KBM-7 (cell line): ENCODE results near the gene IL31.

Experiments used
- DNase-seq: peaks from one replicate; pipeline ENCODE4 v3.0.0-alpha.2; 2015
- in situ Hi-C: fragments of 300-500 bp; cut with MboI; formaldehyde crosslinking; loops from 2 replicates; pipeline ENCODE4 v1.14.3; 2020; ENCODE audit warnings: low sequenced_read_pairs, low pct_unique_long_range_greater_than_20kb, mixed read lengths

Gene IL31

DNA sequence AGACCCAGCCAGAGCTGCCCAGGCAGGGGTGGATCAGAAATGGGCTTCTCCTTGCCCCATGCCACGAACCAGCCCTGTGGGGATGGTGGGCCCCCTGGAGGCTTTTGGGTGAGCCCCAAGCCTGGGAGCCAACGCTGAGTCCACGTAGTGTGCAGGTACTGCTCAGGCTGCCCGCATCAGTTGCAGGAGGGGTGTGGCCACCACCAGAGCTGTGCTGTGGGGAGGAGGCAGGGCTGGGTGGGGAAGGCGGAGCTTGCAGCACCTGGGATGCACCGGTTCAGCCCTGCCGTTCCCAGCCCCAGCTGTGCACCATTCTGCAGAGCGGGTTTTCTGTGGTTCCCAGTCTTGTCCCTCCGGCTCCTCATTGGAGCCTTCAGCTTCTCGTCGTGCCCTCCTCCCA, 36.3 kb downstream of the IL31 start:
- in situ Hi-C loops: no loop called here
- no peak for DNase-seq

DNA sequence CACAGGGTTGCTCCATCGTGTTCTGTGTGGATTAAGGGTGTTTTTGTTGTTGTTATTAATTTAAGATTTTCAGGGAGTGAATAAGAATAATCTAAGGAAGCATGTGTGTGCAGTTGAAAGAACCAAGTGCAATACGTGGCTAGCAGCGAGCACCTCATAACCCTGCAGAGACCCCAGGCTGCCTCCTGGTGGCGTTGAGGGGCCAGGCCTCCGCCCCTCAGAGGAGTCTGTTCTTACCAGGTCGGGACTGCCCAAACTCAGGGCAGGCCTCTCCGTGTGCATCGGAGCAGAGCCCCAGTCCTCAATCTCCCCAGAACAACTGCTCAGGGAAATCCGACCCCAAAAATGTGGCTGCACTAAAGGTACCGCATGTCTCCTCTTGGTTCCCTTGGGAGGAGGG, 36.8 kb downstream of the IL31 start:
- DNase-seq: no peak
- in situ Hi-C loops: no loop called here

DNA sequence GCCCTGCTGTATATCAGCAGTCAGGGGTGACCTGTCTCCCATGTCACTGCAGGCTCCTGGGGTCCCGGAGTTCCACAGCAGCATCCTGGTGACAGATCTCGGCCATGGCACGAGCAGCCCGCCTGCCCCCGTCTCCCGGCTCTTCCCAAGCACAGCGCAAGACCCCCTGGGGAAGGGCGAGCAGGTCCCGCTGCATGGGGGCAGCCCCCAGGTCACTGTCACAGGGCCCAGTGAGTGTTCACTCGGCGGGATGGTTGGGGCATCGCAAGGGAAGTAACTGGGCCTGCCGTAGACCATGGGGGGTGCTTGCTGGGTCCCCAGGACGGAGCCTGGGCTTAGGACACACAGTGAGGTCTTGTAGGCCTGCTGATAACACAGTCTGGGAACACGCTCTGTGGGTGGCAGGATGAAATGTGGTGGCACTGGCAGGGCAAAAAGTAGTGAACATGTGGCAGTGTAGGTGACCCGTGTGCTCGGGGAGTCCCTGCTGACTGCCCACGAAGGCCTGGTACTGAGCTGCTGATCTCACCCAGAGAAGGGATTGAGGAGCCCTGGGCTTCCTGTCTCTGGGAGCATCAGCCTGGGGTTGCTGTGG, 38.5 kb downstream of the IL31 start:
- in situ Hi-C loops: no loop called here
- DNase-seq: no peak

DNA sequence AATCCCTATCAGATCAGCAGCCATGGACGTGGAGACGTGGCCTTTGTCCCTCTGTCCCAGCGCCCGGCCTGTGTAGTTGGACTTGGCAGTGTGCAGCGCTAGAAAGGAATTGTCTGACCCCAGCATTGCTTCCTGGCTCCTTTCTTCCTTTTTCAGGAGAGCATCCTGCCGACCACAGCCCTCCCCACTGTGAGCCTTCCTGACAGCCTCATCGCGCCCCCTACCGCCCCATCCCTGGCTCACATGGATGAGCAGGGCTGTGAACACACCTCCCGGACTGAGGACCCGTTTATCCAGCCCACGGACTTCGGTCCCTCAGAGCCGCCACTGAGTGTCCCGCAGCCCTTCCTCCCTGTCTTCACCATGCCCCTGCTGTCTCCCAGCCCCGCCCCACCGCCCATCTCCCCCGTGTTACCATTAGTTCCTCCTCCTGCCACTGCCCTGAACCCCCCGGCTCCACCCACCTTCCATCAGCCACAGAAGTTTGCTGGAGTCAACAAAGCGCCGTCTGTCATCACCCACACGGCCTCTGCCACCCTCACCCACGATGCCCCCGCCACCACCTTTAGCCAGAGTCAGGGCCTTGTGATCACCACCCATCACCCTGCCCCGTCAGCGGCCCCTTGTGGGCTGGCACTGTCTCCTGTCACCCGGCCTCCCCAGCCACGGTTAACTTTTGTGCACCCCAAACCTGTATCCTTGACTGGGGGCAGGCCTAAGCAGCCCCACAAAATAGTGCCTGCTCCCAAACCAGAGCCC, 40.6 kb downstream of the IL31 start:
- in situ Hi-C loops: no loop called here
- DNase-seq: no peak

DNA sequence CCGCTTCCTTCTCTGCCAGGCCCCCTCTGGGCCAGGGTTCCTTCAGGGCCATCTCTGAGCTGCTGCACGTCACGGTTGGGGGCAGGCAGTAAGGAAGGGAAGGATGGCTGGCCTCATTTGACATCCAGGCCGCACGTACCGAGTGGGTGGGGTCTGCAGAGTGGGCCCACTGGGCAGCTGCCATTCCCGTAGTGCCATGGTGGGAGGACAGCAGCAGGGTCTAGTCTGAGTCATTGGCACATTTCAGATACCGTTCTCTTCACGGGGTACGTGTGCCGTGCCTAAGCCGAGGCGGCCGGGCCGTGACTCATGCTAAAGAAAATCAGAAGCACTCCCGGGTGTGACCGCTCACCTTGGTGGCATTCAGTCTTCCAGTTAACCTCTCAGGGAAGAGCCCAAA, 43.9 kb downstream of the IL31 start:
- in situ Hi-C loops: no loop called here
- DNase-seq: no peak

DNA sequence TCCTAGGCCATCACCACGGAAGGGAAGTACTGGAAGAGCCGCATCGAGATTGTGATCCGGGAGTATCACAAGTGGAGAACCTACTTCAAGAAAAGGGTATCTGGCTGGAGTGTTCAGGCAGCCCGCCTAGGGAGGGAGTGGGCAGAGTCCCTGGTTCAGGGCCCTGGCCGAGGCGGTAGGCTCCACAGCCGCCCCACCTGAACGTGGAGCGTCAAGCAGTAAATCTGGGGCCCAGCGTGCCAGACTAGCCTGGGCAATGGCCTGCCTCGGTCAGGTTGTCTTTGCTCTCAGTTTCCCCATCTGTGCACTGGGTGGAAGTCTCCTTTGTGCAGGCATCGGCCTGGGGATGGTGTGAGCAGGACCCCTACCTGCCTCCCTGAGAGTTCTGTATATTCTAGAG, 44.9 kb downstream of the IL31 start:
- in situ Hi-C loops: no loop called here
- DNase-seq: no peak

DNA sequence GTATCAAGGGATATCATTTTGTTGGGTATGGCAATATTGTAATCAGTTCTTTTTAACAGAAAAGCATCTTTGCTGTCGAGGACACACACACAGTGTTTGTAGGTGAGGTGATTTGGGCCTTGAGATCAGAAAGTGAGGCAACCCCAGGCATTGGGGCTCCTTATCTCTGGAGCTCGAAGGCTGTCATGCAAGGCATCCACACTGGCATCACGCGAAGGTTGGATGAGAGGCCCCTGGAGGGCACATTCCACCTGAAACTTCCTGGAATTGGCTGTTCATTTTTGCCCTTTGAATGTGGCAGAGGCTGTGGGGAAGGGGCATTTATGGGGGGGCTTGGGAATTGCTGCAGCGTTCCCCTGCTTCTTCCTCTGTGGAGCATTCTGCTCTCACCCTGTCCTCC, 45.5 kb downstream of the IL31 start:
- DNase-seq: no peak
- in situ Hi-C loops: no loop called here

DNA sequence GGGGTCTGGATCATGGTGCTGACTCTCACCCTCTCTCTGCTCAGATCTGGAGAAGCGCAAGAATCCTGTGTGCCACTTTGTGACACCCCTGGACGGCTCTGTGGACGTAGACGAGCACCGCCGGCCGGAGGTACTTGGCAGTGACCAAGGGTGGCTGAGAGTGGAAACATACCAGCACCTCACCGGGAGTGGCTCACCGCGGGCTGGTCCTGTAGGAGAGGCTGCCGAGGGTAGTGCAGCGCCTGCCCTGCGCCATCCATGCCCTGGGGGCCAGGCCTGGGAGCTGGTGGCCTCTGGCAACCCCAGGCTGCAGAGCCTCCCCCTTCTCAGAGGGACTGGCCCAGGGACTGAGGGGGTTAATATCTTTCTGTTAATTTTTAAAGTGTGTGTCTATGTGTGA, 46.2 kb downstream of the IL31 start:
- DNase-seq: no peak
- in situ Hi-C loops: no loop called here

DNA sequence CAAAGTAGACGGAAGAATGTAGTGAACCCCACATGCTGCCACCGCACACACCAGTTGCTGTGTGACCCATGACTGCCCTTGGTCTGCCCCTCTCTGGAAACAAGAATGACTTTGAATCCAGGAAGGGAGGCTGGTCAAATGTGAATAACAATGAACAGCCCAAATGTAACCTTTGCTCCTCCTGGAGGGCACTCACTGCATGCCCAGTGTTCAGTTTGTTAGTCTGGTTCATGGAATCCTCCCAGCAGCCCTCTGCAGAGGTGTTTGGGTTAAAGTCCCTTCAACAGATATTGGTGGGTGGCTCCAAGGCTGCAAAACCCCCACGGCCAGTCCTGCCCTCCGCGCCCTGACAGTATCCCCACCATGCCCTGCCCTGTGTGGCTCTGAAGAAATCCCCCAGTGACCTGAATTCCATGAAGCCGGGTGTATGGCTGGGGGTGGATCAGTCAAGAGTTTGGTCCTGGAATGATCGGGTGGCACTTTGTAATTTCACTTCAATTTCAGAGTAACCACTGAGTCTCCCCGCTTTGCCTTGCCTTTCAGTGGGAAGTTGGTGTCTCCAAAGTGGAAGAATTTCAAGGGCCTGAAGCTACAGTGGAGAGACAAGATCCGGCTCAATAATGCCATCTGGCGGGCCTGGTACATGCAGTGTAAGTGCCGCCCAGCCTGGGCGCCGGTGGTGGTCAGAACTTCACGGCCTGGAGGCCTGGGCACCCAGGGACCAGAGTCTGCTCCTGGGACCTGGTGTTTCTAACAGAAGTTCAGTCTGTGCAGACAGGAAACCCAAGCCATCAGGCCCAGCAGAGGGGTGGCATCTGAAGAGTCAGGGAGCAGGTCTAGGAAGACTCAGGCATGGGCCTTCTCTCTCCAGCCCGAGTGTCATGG, 47.1 kb downstream of the IL31 start:
- in situ Hi-C loops: no loop called here
- no peak for DNase-seq

DNA sequence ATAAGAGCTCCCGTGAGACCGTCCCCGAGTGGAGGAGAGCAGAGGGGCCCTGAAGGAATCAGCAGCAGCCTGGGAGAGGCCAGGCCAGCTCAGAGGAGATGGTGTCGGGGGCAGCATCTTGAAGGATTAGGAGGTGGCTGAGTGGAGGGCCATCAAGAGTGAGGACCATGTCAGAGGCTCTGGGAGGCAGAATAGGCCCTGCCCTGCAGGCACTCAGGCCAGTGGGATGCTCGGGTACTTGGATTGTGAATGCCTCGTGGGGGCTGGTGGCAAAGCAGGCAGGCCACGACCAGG, 47.7 kb downstream of the IL31 start:
- DNase-seq: no peak
- in situ Hi-C loops: no loop called here

DNA sequence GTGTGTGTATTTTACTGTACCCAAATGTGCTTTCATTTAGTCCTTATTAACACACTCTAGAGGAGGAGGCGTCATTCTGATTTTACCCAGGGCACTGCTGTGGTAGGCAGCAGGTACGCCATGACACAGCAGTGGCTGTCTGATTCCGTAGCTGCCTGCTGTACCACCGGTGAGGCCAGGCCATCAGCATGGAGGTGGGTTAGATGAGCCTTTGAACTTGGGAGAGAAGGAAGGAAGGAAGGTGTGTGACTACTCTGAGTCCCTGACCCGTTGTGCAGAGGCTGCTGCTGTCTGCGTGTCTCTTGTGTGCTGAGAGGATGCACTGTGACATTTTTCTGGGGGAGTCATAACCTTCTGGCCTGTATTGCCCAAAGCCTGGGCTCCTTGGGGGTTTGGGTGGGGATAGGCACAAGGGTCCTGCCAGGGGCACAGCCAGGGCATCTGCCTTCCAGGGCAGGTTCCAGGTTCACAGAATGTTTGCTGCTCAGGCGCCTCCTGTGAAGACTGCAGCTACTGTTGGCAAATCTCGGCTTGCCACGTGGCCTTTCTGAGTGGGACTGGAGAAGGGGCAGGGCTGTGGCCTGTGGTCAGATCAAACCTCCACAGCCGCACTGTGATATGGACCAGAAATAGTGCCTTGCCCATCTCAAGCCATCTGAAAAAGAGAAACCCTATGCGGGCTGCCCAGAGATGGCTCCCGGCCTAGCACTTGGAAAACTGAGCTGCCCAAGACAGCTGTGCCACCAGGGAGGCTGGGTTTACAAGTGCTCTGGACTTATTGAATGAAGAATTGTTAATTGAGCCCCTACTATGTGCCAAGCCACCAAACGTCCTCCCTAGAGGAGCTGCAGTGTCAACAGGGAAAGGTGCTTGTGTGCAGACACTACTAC, 48.3 kb downstream of the IL31 start:
- in situ Hi-C loops: no loop called here
- no peak for DNase-seq

DNA sequence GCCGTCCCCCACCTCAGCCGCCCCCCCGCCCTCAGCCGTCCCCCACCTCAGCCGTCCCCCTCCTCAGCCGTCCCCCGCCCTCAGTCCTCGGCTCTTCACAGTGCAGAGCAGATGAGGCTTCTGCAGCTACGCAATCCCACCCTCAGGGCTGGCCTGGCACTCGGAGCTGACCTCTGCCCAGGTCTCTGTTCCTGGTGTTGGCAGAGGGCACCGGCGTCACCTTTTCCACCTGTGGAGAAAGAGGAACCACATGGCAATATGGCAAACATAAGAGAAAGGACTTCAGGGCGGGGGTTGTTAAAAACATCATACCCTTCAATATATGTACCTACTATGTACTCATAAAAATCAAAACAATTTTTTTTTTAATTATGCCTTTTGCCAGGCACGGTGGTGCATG, 49.7 kb downstream of the IL31 start:
- in situ Hi-C loops: no loop called here

DNA sequence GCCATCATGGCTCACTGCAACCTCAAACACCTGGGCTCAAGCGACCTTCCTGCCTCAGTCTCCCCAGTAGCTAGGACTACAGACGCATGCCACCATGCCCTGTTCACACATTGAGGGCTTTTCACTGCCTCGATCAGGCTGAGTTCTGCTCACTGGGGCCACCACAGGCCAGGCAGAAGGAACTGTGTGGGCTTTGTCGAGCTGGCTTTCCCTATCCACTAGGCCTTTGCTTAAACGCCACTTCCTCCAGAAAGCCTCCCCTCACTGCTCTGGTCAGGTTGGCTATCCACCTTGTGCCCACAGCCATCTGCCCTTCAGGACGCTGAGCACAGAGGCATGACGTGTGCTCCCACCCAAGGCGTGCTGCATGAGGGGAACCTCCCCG, 50.3 kb downstream of the IL31 start:
- no peak for DNase-seq
- in situ Hi-C loops: no loop called here

More for the DNA sequence above, 49.7 kb downstream of the IL31 start:
- no peak for DNase-seq

DNA sequence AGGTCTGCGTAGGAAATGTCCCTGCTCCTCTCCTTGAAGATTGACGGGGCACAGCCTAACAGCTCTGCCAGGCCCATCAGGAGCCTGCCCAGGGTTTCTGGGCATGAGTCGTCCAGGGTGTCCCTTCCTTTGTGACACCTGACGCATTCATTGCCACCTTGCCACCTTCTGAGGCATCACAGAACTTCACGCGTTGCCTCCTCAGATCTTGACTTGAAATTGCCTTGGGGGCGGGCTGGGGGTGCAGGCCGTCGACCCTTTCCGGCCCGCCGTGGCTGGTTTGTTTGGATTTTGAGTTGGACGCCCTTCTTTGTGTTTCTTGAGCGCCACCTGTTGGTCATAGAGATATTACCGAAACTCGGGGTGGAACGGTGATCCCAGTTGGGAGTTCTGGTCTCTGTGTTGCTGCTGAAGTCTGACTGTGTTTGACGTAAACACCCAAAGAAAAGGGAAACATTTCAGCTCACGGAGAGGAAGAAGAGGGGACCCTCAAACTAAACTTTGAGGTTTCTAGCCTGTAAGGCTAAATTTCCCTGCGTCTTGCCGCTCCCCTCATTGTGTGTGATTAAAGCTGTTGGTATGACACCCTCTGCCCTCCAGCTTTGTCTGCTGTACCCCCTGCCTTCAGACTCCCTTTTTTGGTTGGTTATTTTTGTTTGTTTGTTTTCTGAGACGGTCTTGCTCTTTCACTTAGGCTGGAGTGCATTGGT, 50.8 kb downstream of the IL31 start:
- in situ Hi-C loops: no loop called here
- DNase-seq: peak; percentile 89
